TTC549 (cell line): Measurements from ENCODE around the gene KCNA5.

Source experiments
- FAIRE-seq: peaks from 2 replicates; lab custom pipeline; 2012; peaks lifted over from hg19 to GRCh38; lab: Jason Lieb, UNC

The KCNA5 gene

GRCh38 chr12:5064913-5065490 is 21.3 kb downstream of the KCNA5 start:
- no peak for FAIRE-seq

GRCh38 chr12:5066251-5066650 is 22.6 kb downstream of the KCNA5 start:
- no peak for FAIRE-seq

GRCh38 chr12:5068126-5068525 is 24.4 kb downstream of the KCNA5 start:
- FAIRE-seq = no peak

- no peak for FAIRE-seq
Measured at GRCh38 chr12:5068619-5069018, 24.9 kb downstream of the KCNA5 start.

GRCh38 chr12:5070090-5070489 is 26.4 kb downstream of the KCNA5 start:
- no peak for FAIRE-seq

- FAIRE-seq = no peak
Measured at GRCh38 chr12:5071496-5071895, 27.8 kb downstream of the KCNA5 start.

- no peak for FAIRE-seq
Measured at GRCh38 chr12:5072311-5072710, 28.6 kb downstream of the KCNA5 start.

- no peak for FAIRE-seq
Measured at GRCh38 chr12:5073054-5073453, 29.4 kb downstream of the KCNA5 start.

- FAIRE-seq = no peak
Measured at GRCh38 chr12:5073853-5074252, 30.2 kb downstream of the KCNA5 start.

GRCh38 chr12:5076761-5077160 is 33.1 kb downstream of the KCNA5 start:
- FAIRE-seq = no peak

GRCh38 chr12:5078423-5078822 is 34.7 kb downstream of the KCNA5 start:
- FAIRE-seq = no peak

- no peak for FAIRE-seq
Measured at GRCh38 chr12:5081016-5081415, 37.3 kb downstream of the KCNA5 start.

GRCh38 chr12:5083955-5084849 is 40.5 kb downstream of the KCNA5 start:
- peak; percentile 46 for FAIRE-seq

- no peak for FAIRE-seq
Measured at GRCh38 chr12:5085896-5086295, 42.2 kb downstream of the KCNA5 start.

GRCh38 chr12:5087831-5088554 is 44.3 kb downstream of the KCNA5 start:
- no peak for FAIRE-seq

- FAIRE-seq = no peak
Measured at GRCh38 chr12:5088586-5089264, 45.0 kb downstream of the KCNA5 start.

- FAIRE-seq = no peak
Measured at GRCh38 chr12:5094551-5094950, 50.9 kb downstream of the KCNA5 start.

- no peak for FAIRE-seq
Measured at GRCh38 chr12:5094986-5095385, 51.3 kb downstream of the KCNA5 start.
